Neuronal stem cell (in vitro differentiated cells): ENCODE results near the gene UMAD1.
A peak's percentile ranks its signal among the peaks of the same experiment; 100 is the strongest.

Experiments used
- DNase-seq: peaks from one replicate; pipeline ENCODE4 v3.0.0-alpha.2; 2013; ENCODE audit warnings: low spot score
- H2AFZ ChIP-seq: one replicate; pipeline ENCODE4 v1.6.1; 2013; ENCODE audit warnings: mild to moderate bottlenecking, low read length, inconsistent platforms
- H2AK5ac ChIP-seq: 2 replicates; pipeline ENCODE4 v1.6.1; 2013; ENCODE audit warnings: low read depth, mild to moderate bottlenecking, inconsistent platforms, low read length, moderate library complexity, mixed read lengths
- H2BK120ac ChIP-seq: 2 replicates; pipeline ENCODE4 v1.6.1; 2013; ENCODE audit warnings: low read depth, mild to moderate bottlenecking, inconsistent platforms, low read length, moderate library complexity, mixed read lengths
- H2BK12ac ChIP-seq: one replicate; pipeline ENCODE4 v1.6.1; 2013; ENCODE audit warnings: low read length, inconsistent platforms
- H2BK15ac ChIP-seq: 2 replicates; pipeline ENCODE4 v1.6.1; 2013; ENCODE audit warnings: mild to moderate bottlenecking, low read length, inconsistent platforms, mixed read lengths
- H2BK5ac ChIP-seq: one replicate; pipeline ENCODE4 v1.6.1; 2013; ENCODE audit warnings: inconsistent platforms, mild to moderate bottlenecking, low read length, moderate library complexity
- H3K14ac ChIP-seq: one replicate; pipeline ENCODE4 v1.6.1; 2013; ENCODE audit warnings: low read length, inconsistent platforms
- H3K18ac ChIP-seq: 2 replicates; pipeline ENCODE4 v1.6.1; 2013; ENCODE audit warnings: low read length, inconsistent platforms
- H3K23ac ChIP-seq: 2 replicates; pipeline ENCODE4 v1.6.1; 2013; ENCODE audit warnings: low read depth, mild to moderate bottlenecking, mixed read lengths, low read length, inconsistent platforms; ENCODE audit not compliant: poor library complexity
- H3K27ac ChIP-seq: replicated peaks from 3 replicates; pipeline ENCODE4 v1.5.1; 2013; ENCODE audit warnings: low read length, inconsistent platforms
- H3K27me3 ChIP-seq, 3 experiments: 2 replicates each; pipeline ENCODE4 v1.6.1; 2013; ENCODE audit warnings: low read length in 3 of 3, mild to moderate bottlenecking in 2 of 3, inconsistent platforms in 1 of 3, low read depth in 1 of 3, mixed read lengths in 1 of 3, moderate library complexity in 1 of 3; ENCODE audit not compliant: control insufficient read depth in 3 of 3, insufficient read depth in 3 of 3
- H3K36me3 ChIP-seq, 2 donors: replicated peaks in 1 of 2; 2 replicates each; pipeline ENCODE4 v1.6.1; 2013; ENCODE audit warnings: low read length in 2 of 2; ENCODE audit not compliant: control insufficient read depth in 2 of 2, insufficient read depth in 2 of 2
- H3K4ac ChIP-seq: 2 replicates; pipeline ENCODE4 v1.6.1; 2013; ENCODE audit warnings: inconsistent platforms, mild to moderate bottlenecking, low read length, moderate library complexity
- H3K4me1 ChIP-seq, 2 donors: 1 replicate in 1 of 2; 2 replicates in 1 of 2; pipeline ENCODE4 v1.6.1; 2013; ENCODE audit warnings: low read length in 2 of 2, low read depth in 1 of 2; ENCODE audit not compliant: control insufficient read depth in 2 of 2, insufficient read depth in 1 of 2
- H3K4me2 ChIP-seq: one replicate; pipeline ENCODE4 v1.6.1; 2013; ENCODE audit warnings: mild to moderate bottlenecking, low read length, inconsistent platforms; ENCODE audit not compliant: insufficient read depth, poor library complexity, severe bottlenecking
- H3K4me3 ChIP-seq, 2 donors: 2 replicates each; pipeline ENCODE4 v1.5.1; 2013; ENCODE audit warnings: low read length in 2 of 2, mild to moderate bottlenecking in 2 of 2, inconsistent platforms in 1 of 2, moderate library complexity in 1 of 2
- H3K79me1 ChIP-seq: one replicate; pipeline ENCODE4 v1.6.1; 2013; ENCODE audit warnings: low read depth, mild to moderate bottlenecking, inconsistent platforms, low read length, moderate library complexity
- H3K9ac ChIP-seq: one replicate; pipeline ENCODE4 v1.6.1; 2013; ENCODE audit warnings: mild to moderate bottlenecking, low read depth, low read length, inconsistent platforms; ENCODE audit not compliant: poor library complexity
- H3K9me3 ChIP-seq, 2 donors: replicated peaks in 1 of 2; 2 replicates each; pipeline versions ENCODE3 to v1.6.1; 2013; ENCODE audit warnings: low read length in 2 of 2, mild to moderate bottlenecking in 2 of 2, inconsistent platforms in 1 of 2, low read depth in 1 of 2, mixed read lengths in 1 of 2, moderate library complexity in 1 of 2; ENCODE audit not compliant: control insufficient read depth in 2 of 2, insufficient read depth in 1 of 2
- H4K8ac ChIP-seq: one replicate; pipeline ENCODE4 v1.6.1; 2013; ENCODE audit warnings: low read depth, mild to moderate bottlenecking, inconsistent platforms, low read length, moderate library complexity
- H4K91ac ChIP-seq: one replicate; pipeline ENCODE4 v1.6.1; 2013; ENCODE audit warnings: low read length, low read depth, mild to moderate bottlenecking, inconsistent platforms; ENCODE audit not compliant: poor library complexity
- WGBS, 2 donors: extraction: QIAGEN DNeasy Blood & Tissue Kit; methylation state at CpG; one replicate each; pipeline ENCODE4 v1.1.7; 2013; ENCODE audit warnings: missing lambda C conversion rate in 2 of 2, mixed read lengths in 1 of 2; ENCODE audit not compliant: insufficient read length in 2 of 2, insufficient replicate concordance in 1 of 2; ENCODE audit errors: extremely low coverage in 2 of 2; 5-methylcytosine and 5-hydroxymethylcytosine counted together

Gene UMAD1

GRCh38 chr7:7861211-7861633 lies 220.7 kb downstream of the UMAD1 start:
- no peak overlapping the region for H3K27ac ChIP-seq
- no peaks in the 10 kb centered on the region for H3K79me1 ChIP-seq
- no peak overlapping the region for H2AK5ac ChIP-seq
- H3K9me3 ChIP-seq, result no peaks in the 10 kb centered on the region
- H4K91ac ChIP-seq, result no peak overlapping the region
- H3K4me2 ChIP-seq, result no peak overlapping the region
- no peak overlapping the region for H2BK12ac ChIP-seq
- H3K4me3 ChIP-seq, result no peak overlapping the region
- no peaks in the 10 kb centered on the region for H3K27me3 ChIP-seq
- H2AFZ ChIP-seq, result no peak overlapping the region
- H4K8ac ChIP-seq, result no peak overlapping the region
- no peak overlapping the region for H2BK5ac ChIP-seq
- H3K18ac ChIP-seq, result no peak overlapping the region
- no peak overlapping the region for H2BK15ac ChIP-seq
- H3K14ac ChIP-seq, result no peak overlapping the region
- no peak overlapping the region for H3K4ac ChIP-seq
- no peaks in the 10 kb centered on the region for H3K4me1 ChIP-seq
- no peak overlapping the region for H3K9ac ChIP-seq
- H3K23ac ChIP-seq, result no peak overlapping the region
- no CpG with 5 or more reads among the region's 1 CpG for WGBS, 2 donors
- H3K36me3 ChIP-seq, result no peaks in the 10 kb centered on the region
- DNase-seq, result no peak
- no peak overlapping the region for H2BK120ac ChIP-seq

- H3K79me1 ChIP-seq, result no peaks in the 10 kb centered on the region
- no peak overlapping the region for H4K91ac ChIP-seq
- H3K9ac ChIP-seq, result no peak overlapping the region
- no peaks in the 10 kb centered on the region for H3K4me1 ChIP-seq
- H4K8ac ChIP-seq, result no peak overlapping the region
- H3K14ac ChIP-seq, result no peak overlapping the region
- H3K18ac ChIP-seq, result no peak overlapping the region
- H3K27ac ChIP-seq, result no peak overlapping the region
- H3K4me2 ChIP-seq, result no peak overlapping the region
- no peak overlapping the region for H2BK15ac ChIP-seq
- H3K23ac ChIP-seq, result no peak overlapping the region
- H2BK120ac ChIP-seq, result no peak overlapping the region
- WGBS, 2 donors, result no CpG with 5 or more reads among the region's 2 CpGs
- H3K27me3 ChIP-seq, result no peaks in the 10 kb centered on the region
- H3K9me3 ChIP-seq, result no peaks in the 10 kb centered on the region
- H2BK12ac ChIP-seq, result no peak overlapping the region
- H3K4ac ChIP-seq, result no peak overlapping the region
- H2AFZ ChIP-seq, result no peak overlapping the region
- H3K4me3 ChIP-seq, result no peak overlapping the region
- H3K36me3 ChIP-seq, result no peaks in the 10 kb centered on the region
- no peak overlapping the region for H2BK5ac ChIP-seq
- no peak for DNase-seq
- no peak overlapping the region for H2AK5ac ChIP-seq
Measured at GRCh38 chr7:7862393-7862792, 221.8 kb downstream of the UMAD1 start.

GRCh38 chr7:7867846-7868571 lies 227.5 kb downstream of the UMAD1 start:
- Histone ChIP-seq H3K4me3 (no peak overlapping the region), H3K23ac (no peak overlapping the region), H3K36me3 (no peaks in the 10 kb centered on the region), H4K91ac (no peak overlapping the region), H3K4me2 (no peak overlapping the region), H2BK12ac (no peak overlapping the region), H3K27me3 (no peaks in the 10 kb centered on the region), H2BK5ac (no peak overlapping the region), H3K4me1 (peaks cover 1 to 11% of the 10 kb centered on the region in 2 donors), H3K9ac (no peak overlapping the region), H3K27ac (no peak overlapping the region), H3K9me3 (no peaks in the 10 kb centered on the region), H2AK5ac (no peak overlapping the region), H2BK120ac (no peak overlapping the region), H3K14ac (no peak overlapping the region), H2AFZ (no peak overlapping the region), H3K79me1 (no peaks in the 10 kb centered on the region), H3K4ac (no peak overlapping the region), H3K18ac (no peak overlapping the region), H2BK15ac (no peak overlapping the region), H4K8ac (no peak overlapping the region)
- no peak for DNase-seq
- no CpG with 5 or more reads among the region's 10 CpGs for WGBS, 2 donors

GRCh38 chr7:7868572-7868899 lies 228.0 kb downstream of the UMAD1 start:
- H2BK12ac ChIP-seq, result no peak overlapping the region
- H2BK15ac ChIP-seq, result no peak overlapping the region
- H3K36me3 ChIP-seq, result no peaks in the 10 kb centered on the region
- no peak overlapping the region for H3K27ac ChIP-seq
- H3K4me2 ChIP-seq, result no peak overlapping the region
- no peak for DNase-seq
- no peaks in the 10 kb centered on the region for H3K79me1 ChIP-seq
- no peak overlapping the region for H2BK5ac ChIP-seq
- H2AK5ac ChIP-seq, result no peak overlapping the region
- H3K9me3 ChIP-seq, result no peaks in the 10 kb centered on the region
- H4K8ac ChIP-seq, result no peak overlapping the region
- no peak overlapping the region for H4K91ac ChIP-seq
- no CpG with 5 or more reads among the region's 1 CpG for WGBS, 2 donors
- no peak overlapping the region for H3K9ac ChIP-seq
- no peak overlapping the region for H3K18ac ChIP-seq
- no peaks in the 10 kb centered on the region for H3K27me3 ChIP-seq
- H3K4me1 ChIP-seq, result peaks cover 1 to 11% of the 10 kb centered on the region in 2 donors
- no peak overlapping the region for H3K14ac ChIP-seq
- peak overlapping the region; percentile 54 for H2AFZ ChIP-seq
- H2BK120ac ChIP-seq, result no peak overlapping the region
- H3K4me3 ChIP-seq, result no peak overlapping the region
- H3K4ac ChIP-seq, result no peak overlapping the region
- no peak overlapping the region for H3K23ac ChIP-seq
